HG02981 (cell line): ENCODE results near the gene ZNF280B.
"Not testable (repeated sequence)": the region's sequence is repeated elsewhere in the genome, so short reads cannot be mapped to it uniquely, and the experiment has no call there.

Experiments used
- ATAC-seq: cut with Tn5 transposase; IDR thresholded peaks from one replicate; pipeline ENCODE4 v1.9.1; 2021; ENCODE audit warnings: mild to moderate bottlenecking, moderate library complexity; ENCODE audit not compliant: unreplicated experiment

Gene ZNF280B

DNA sequence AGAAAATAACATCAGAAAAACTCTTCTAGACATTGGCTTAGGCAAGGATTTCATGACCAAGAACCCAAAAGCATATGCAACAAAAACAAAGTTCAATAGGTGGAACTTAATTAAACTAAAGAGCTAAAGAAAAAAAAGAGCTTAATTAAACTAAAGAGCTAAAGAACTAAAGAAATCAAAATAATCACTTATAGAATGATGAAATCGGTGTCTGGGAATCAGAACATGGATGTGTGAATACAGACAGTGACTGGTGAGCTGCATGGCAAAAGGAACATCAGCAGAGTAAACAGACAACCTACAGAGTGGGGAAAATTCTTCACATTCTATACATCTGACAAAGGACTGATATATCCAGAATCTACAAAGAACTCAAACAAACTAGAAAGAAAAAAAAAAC lies 41.4 kb downstream of the ZNF280B start:
- no peak for ATAC-seq

DNA sequence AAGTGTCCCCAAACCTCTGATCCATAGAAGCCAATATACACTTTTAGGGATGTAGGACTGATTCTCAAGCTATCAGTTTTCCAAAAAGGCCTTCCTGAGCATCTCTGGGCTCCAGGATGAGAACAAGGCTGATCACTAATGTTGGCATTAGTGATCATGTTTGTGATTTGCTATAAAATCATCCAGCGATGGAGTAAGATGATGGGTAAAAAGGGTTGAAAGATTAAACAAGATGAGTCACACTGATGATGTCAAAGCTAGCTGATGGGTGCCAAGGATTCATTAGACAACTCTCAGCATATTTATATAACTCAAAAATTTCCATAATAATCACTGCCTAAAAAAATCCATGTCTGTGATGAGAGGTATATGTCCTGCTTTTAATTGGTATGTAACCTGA lies 42.8 kb downstream of the ZNF280B start:
- ATAC-seq, result no peak

DNA sequence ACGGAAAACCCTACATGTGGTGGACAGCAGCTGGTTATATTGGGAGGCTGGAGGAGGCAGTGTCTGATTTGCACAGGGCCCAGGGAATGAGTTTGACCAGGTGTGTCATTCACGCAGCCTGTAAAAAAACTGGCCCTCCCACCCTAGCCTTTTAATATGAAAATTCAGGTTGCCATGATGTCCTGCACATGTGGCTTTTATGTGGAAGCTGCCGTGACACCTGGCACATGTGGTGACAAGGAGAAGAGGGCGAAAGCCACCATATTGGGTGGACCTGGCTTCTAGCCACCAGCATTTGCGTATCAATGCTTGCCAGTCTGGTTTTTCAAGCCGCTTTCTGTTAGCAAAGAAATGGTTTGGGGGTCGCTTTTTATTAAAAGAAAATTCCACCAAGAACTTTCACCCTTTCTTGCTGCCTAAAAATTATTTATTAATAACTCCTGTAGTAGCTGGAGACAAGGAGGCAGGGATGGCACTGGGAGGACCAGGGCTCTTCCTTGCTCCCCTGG lies 43.4 kb downstream of the ZNF280B start:
- no peak for ATAC-seq

DNA sequence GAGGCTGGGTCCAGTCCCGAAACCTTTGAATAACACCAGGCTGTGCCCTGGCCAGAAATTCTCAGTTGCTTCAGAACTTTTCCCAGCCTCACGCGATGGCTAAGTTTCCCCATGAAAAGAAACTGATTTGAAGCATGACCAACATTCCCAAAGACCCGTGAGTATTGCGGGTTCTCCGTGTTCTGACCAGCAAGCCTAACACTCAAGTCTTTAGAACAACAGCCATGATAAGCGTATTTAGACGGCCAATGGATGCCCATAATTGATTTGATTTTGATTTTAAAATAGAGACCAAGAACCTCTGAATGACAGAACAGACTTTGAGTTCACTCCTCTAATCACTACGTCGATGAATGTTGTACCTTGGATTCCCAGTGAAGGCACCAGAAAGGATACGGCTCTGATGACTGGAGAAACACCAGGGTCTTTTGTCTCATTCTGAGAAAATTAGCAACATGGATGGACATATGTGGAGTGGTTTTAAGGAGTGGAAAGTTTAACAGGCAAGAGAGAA lies 43.9 kb downstream of the ZNF280B start:
- ATAC-seq, result no peak

DNA sequence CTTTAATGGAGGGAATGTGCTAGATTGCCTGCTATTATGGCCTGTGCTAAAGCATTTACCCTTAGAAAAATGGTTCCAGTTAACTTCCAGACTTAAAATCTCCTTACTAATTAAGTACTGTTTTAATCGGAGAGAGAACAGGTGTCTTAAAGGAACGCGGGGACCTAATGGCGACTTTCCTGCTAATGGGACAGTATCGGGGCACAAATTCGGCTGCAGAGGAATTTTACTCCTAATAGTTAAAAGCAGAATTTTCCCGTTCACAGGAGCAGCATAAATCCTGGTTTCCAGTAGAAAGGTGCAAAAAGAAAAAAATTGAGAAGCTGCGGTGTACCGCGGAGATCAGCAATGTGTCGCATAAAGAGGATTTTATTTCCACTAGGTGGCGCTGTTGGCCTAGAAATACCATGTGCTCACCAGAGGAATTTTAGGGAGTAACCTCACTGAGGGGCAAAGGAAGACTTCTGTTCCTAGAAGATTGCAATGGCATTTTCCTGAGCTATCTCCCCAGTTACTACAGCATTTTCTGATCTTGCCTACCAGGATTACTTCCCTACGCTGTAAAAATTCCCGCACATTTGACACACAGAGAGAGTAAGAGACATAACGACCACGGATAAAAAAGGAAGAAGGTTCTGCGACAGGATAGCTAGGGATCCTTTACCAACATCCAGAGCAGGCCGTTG lies 44.5 kb downstream of the ZNF280B start:
- ATAC-seq, result no peak

DNA sequence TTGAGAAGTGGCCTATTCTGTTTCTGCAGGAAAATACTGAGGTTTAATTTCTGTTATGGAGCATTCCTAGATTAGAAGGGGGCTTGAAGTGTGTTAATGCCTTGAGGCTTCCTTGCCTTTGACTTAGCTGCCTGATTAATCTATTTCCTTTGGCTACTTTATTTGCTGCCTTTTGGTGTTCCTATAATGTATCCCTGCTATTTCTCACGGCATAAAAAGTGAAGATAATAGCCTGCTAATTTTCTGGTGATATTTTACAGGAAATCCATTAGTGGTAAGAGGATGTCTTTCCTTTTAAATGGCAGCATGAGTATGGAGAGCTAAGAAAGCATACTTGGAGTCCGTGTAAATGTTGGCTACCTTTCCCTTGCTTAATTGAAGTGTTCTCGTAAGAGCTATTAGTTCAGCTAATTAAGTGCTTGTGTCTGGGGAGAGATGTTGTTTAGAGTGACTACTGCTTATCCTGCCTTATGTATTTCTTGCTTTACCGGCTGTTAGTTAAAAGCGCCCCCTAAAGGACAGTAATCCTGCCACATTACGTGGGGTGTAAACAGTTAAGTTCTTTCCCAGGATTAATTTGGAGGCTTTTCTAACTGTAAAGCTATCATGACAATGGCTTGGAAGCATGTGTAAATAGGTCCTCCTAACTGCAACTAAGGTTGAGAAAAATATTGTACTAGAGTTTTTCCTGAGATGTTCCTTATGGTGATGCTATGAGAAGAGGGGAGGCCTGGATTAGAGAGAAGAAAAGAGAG lies 45.6 kb downstream of the ZNF280B start:
- no peak for ATAC-seq

DNA sequence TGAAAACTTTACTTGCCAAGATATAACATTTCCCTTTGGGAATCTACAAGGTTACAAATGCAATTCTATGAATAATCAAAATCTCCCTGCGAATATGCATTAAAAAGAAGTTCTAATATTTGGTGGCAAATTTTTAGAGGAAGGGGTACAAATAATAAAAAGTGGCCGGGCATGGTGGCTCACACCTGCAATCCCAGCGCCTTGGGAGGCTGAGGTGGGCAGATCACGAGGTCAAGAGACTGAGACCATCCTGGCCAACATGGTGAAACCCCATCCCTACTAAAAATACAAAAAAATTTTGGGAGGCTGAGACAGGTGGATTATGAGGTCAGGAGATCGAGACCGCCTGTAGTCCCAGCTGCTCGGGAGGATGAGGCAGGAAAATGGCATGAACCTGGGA lies 47.0 kb downstream of the ZNF280B start:
- ATAC-seq, result no peak

DNA sequence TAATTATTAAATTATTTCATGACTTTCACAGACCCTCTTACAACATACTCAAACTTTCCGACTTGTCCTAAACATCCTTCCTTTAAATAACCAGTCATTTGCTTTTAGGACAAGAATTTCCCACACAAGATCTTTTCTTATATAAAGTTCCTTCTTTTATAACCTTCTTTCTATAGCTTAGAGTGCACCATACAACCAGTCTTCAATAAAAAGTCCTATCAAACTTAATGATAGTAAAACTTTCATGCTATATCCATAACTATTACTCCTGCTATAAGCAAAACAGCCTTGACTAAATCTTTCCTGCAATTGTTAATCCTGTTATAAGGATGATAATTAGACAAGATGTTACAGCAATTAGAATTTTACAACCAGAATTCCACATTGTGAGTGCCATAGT lies 47.4 kb downstream of the ZNF280B start:
- no peak for ATAC-seq

DNA sequence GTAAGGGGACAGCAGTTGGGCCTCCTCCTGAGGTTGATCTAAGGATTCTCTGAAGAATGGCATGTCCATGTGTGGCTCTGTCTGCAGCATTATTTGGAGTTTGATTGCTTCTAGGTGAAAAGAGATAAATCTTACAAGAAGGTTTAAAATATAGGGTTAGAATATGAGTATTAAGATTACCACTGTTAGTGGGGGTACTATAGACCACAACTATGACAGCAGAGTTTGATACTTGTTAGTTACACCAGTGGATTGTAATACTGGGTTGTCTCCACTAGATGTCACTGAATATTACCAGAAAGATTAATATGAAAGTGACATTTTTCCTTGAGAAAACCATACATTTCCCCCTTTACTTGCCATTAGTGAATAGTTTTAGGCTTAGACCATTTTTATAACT lies 47.9 kb downstream of the ZNF280B start:
- no peak for ATAC-seq

DNA sequence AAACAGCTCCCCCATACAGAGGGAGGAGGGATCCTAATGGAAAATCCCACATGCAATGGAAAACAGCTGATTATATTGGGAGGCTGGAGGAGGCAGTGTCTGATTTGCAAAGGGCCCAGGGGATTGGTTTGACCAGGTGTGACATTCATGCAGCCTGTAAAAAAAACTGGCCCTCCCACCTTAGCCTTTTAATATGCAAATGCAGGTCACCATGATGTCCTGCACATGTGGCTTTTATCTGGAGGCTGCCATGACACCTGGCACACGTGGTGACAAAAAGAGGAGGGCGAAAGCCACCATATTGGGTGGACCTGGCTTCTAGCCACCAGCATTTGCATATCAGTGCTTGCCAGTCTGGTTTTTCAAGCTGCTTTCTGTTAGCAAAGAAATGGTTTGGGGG lies 48.5 kb downstream of the ZNF280B start:
- ATAC-seq, result no peak

DNA sequence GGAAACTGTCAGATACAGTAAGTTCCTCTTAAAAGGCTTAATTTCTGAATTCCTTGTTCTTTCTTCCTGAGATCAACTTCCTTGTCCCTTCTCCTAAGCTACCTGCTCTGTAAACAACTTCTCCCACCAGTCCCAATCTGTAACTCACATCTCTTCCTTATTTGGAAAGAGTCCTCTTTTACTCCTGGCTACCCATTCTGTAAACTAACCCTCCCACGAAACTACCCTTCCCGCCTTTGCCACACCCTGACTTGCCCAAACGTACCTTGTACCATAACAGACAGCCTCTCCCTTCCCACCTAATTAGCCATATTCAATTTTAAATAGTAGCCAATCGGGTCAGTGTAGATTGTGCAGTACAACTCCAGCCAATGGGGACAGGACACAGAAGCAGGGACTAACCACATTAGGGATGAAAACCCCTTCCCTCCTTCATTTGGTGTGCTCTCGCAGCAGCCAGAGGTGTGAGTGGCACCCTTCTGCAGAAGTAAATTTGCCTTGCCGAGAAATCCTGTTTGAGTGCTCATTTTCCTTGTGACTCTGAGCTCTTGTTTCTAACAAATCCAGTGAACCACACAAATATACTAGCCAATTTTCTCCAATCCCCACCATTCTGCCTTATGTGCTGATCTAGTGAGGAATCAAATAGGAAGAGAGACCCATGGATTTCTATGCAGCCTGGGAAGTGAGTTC lies 49.5 kb downstream of the ZNF280B start:
- ATAC-seq, result no peak

DNA sequence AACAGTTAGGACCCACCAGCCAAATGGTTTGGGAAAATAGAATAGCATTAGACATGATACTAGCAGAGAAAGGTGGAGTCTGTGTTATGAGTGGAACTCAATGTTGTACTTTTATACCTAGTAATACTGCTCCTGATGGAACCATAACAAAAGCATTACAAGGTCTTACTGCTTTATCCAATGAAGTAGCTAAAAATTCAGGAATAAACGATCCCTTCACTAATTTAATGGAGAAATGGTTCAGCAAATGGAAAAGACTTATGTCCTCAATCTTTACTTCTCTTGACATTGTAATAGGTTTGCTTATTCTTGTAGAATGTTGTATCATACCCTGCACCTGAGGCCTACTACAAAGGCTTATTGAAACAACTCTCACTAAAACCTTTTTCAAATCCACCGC lies 50.2 kb downstream of the ZNF280B start:
- ATAC-seq, result no peak

DNA sequence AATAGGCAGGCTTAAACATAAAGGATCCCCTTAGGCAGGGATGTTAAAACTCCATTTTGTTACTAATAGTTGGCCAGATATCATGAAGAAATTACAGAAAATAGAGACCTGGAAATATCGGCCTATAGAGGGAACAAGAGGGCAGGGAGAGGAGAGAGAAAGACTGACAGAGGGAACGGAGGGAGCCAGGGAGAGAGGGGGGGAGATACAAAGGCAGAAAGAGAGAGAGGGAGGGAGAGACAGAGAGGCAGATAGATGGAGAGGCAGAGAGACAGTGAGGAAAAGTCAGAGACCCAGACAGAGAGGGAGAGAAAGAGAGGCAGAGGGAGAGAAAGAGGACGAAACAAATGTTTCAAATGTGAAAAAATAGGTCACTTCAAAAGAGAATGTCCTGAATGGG lies 53.5 kb downstream of the ZNF280B start:
- ATAC-seq, result no peak

DNA sequence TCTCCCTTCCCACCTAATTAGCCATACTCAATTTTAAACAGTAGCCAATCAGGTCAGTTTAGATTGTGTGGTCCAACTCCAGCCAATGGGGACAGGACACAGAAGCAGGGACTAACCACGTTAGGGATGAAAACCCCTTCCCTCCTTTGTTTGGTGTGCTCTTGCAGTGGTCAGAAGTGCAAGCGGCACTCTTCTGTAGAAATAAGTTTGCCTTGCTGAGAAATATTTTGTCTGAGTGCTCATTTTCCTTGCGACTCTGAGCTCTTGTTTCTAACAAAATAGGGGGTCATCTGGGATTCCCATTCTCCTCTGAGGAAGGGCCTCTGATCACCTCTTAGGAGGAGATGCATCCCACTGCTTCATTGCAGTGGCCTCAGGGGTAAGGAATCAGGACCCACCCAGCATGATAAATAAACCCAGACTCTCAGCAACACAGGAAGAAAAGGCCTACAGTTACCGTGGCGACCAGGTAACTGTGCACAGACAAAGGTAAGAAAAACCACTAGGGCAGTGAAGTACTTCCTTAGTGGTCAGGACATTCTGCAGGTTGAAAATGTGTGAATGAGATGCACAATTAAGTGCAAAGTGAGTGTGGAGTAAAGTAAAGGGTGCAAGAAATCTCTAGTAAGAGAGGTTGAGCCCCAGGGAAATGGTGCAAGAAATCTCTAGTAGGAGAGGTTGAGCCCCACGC lies 55.4 kb downstream of the ZNF280B start:
- ATAC-seq, result no peak

DNA sequence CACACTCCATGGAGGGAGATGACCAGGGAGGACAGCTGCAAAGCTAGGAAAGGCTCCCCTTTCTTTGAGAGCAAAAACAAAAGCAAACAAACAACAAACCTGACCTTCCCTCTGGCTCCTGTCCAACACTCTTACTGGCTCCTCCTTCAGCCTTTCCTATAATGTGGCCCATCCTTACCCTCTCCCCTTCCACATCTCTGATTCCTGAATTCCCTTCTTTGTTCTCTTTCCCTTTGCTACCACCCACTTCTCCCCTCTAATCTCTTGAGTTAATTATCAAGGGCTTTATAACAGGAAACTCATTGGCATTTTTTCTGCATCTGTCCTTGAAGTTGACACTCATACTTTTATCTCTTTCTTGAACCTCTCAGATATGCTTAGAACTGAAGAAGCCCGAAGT lies 56.3 kb downstream of the ZNF280B start:
- no peak for ATAC-seq

DNA sequence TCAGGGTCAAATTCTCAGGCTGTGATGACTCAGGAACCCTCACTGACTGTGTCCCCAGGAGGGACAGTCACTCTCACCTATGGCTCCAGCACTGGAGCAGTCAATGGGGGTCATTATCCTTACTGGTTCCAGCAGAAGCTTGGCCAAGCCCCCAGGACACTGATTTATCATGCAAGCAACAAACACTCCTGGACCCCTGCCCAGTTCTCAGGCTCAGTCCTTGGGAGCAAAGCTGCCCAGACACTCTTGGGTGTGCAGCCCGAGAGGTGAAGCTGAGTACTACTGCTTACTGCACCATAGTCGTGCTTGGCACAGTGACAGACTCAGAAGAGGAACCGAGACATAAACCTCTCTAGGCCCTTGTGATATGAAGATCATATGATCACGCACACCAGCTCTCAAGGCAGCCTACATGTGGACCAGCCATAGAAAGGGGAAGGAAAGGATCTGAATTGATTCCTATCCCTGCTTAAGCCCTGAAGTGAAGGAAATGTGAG lies 58.2 kb downstream of the ZNF280B start:
- peak; percentile 95 for ATAC-seq

DNA sequence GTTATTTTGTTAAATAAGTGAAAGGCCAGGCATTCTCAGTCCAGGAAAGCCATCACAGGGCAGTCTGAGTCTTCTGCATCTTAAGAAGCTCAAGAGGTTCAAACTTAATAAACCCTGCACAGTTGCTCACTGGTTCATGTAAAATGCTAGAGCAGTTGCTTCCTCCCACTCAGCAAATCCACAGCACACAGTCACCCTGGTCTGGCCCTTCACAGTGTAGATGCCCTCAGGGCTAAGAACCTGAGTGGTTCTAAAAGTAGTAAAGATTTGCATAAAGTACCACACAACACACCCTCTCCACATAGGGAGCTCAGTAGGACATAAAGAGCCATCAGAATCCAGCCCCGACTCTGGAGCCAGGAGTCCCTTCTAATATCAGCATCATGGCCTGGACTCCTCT lies 58.7 kb downstream of the ZNF280B start:
- ATAC-seq, result no peak

DNA sequence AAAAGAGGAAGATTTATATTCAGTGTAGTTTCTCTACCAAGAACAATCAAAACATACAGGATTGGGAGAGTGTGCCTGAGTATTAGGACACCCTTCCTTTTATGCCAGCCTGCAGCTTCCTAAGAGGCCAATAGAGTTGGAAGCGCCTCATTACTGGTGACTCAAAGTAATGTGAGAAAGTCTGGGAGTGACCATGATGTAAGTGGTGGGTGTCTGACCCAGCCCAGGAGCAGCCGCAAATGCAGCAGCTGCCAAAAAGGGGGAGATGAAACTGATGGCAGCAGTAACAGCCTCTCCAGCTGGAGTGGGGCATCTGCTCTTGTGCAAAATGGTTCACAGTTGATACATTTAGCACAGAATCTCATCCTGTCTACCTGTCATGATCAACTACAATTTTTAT lies 62.0 kb downstream of the ZNF280B start:
- no peak for ATAC-seq

DNA sequence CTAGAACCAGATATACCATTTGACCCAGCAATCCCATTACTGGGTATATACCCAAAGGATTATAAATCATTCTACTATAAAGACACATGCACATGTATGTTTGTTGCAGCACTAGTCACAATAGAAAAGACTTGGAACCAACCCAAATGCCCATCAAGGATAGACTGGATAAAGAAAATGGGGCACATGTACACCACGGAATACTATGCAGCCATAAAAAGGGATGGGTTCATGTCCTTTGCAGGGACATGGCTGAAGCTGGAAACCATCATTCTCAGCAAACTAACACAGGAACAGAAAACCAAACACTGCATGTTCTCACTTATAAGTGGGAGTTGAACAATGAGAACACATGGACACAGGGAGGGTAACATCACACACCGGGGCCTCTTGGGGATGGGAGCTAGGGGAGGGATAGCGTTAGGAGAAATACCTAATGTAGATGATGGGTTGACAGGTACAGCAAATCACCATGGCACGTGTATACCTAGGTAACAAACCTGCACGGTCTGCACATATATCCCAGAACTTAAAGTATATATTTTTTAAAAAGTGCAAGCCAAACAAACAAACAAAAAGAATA lies 64.4 kb downstream of the ZNF280B start:
- ATAC-seq, result not testable (repeated sequence)

DNA sequence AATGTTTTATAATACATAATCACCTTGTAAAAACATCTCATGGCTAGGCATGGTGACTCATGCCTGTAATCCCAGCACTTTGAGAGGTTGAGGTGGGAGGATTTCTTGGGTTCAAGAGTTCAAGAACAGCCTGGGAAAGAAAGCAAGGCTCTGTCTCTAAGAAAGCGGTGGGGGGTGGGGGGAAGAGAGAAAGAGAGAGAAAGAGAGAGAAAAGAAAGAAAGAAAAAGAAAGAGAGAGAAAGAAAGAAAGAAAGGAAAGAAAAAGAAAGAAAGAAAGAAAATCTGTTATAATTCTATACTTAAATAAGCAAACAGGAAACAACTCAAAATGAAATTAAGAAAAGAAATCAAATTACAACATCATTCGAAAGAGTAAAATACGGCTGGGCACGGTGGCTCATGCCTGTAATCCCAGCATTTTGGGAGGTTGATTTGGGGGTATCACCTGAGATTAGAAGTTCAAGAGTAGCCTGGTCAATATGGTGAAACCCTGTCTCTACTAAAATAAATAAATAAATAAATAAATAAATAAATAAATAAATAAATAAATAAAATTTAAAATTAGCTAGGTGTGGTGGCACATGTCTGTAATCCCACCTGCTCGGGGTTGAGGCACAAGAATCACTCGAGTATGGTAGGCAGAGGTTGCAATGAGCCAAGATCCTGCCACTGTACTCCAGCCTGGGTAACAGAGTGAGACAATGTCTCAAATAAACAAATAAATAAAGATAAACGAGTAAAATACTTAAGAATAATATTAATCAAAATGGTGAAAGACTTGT lies 65.4 kb downstream of the ZNF280B start:
- ATAC-seq, result no peak
